Adrenal gland (tissue), 5 donors: ENCODE measurements around the gene TMTC4.

ENCODE experiments used
- CTCF ChIP-seq, 6 experiments: fragments of 450-650 bp in 4 of 6; fragments of 200-600 bp in 2 of 6; sonication (generic) in 1 of 6; IDR thresholded peaks; 1 replicate in 5 of 6; 2 replicates in 1 of 6; pipeline versions ENCODE4 v1.5.1 to v1.8.0; 2016 to 2021; ENCODE audit warnings: antibody characterized with exemption in 6 of 6, mild to moderate bottlenecking in 2 of 6, moderate library complexity in 1 of 6
- POLR2A ChIP-seq, 2 donors: fragments of 450-650 bp; IDR thresholded peaks; one replicate each; pipeline ENCODE4 v1.6.1; 2017; ENCODE audit warnings: antibody characterized with exemption in 2 of 2, mild to moderate bottlenecking in 2 of 2, moderate library complexity in 1 of 2
- donor health status: DM: no; HTN: no; CAD: no.

- TF ChIP-seq CTCF (IDR thresholded peaks at IDR 0.05) (no peak), POLR2A (IDR thresholded peaks at IDR 0.05) (no peak)
Measured at GRCh38 chr13:100668408-100668807, 6.2 kb downstream of the TMTC4 start.
